GM11168 (cell line): ENCODE data around the gene COPA.

Experiments used
- in situ Hi-C: fragments of 300-500 bp; cut with MboI; formaldehyde crosslinking; loops from one replicate; pipeline ENCODE4 v1.12.0; 2022; ENCODE audit warnings: low sequenced_read_pairs; ENCODE audit not compliant: unreplicated experiment

COPA gene

GRCh38 chr1:160363951-160364735, 21.1 kb upstream of the COPA start:
- in situ Hi-C loops: no loop called here

- in situ Hi-C loops: no loop called here
Measured at GRCh38 chr1:160363010-160363409, 20.0 kb upstream of the COPA start.

DNA sequence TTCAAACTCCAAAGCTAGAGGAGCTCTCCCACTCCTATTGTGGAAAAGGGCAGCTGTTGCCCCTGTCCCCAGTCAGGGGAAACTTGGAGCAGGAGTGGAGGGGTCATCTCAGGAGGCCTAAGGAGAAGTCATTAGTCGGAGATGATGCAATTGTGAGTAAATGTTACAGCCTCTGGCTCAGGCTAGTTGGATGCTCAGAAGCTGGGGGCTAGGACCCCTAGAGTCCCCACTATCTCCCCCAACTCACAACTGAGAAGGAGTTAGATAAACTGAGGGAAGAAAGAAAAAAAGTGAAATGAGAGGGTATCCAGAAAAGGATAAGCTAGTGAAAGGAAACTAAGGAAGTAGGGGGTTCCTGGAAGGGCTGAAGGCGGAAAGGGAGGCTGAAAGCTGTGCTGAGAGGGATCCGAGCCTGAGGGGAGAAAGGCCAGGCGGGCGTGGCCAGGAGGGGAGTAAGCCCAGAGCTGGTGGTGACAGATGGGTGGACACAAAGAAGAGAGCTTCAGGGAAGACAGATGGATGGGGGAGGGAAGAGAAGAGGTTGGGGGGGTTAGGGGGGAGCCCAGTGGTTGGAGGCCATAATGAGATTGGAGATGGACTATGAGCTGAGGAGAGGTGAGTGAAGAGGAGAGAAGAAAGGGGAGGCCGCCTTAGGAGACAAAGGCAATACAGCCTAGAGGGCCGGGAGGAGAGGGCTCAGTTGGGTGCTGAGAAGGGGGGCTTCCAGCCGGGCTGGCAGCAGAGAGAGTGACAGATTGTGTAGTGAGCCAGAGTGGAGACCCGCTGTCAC, 19.3 kb upstream of the COPA start:
- in situ Hi-C loops: no loop called here

GRCh38 chr1:160361814-160362167, 18.7 kb upstream of the COPA start:
- in situ Hi-C loops: no loop called here

- in situ Hi-C loops: no loop called here
Measured at GRCh38 chr1:160361199-160361598, 18.1 kb upstream of the COPA start.

GRCh38 chr1:160360227-160360695, 17.2 kb upstream of the COPA start:
- in situ Hi-C loops: no loop called here

DNA sequence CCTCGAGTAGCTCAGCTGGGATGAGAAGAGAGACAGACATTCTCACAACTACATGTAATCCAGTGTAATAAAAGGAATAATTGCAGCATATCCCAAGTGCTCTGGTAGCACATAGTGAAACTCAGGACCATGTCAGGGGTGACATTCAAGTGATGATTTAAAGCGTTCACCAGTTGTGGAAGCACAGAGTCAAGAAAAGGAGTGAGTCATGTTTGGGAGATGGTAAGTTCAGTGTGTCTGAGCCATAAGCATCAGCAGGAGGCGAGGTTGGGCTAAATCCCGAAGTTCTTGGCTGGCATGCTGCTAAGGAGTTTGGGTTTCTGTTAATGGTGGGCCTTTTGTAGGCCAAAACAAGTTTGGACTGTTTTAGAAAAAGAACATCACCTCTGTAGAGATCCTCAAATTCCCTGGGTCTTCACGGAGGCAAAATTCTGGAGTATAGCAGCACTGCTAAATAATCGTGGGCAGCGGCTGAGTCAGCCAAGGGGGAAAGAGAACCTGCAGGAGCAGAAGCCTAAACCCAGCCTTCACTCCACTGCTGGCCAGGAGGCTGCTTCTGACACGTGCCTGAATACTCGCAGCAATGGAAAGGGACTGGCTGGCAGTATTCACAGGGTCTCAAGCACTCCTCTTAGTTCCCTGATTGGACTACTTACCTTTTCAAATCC, 16.6 kb upstream of the COPA start:
- in situ Hi-C loops: no loop called here

GRCh38 chr1:160358073-160358472, 15.0 kb upstream of the COPA start:
- in situ Hi-C loops: no loop called here

DNA sequence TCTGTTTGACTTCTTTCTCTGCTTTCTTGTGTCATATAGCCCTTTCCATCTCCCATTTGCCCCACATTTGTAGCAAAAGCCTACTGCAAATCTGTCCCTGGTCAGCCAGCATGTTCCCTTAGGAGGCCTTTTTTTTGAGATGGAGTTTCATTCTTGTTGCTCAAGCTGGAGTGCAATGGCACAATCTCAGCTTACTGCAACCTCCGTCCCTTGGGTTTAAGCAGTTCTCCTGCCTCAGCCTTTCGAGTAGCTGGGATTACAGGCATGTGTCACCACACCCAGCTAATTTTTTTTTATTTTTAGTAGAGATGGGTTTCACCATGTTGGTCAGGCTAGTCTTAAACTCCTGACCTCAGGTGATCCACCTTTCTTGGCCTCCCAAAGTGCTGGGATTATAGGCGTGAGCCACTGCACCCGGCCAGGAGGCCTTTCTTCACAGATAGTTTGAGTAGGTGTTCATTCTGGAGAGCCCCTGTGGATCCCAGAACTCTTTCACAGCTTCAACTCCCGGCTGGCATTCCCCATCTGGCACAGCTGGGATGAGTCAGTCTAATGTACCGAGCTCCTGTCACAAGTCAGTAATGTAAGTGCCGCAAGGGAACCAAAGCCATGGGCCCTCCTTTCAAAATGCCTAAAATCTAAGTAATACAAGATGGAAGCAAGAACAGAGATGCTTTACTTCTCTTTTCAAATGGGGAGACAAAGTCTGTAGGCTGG, 14.4 kb upstream of the COPA start:
- in situ Hi-C loops: no loop called here

DNA sequence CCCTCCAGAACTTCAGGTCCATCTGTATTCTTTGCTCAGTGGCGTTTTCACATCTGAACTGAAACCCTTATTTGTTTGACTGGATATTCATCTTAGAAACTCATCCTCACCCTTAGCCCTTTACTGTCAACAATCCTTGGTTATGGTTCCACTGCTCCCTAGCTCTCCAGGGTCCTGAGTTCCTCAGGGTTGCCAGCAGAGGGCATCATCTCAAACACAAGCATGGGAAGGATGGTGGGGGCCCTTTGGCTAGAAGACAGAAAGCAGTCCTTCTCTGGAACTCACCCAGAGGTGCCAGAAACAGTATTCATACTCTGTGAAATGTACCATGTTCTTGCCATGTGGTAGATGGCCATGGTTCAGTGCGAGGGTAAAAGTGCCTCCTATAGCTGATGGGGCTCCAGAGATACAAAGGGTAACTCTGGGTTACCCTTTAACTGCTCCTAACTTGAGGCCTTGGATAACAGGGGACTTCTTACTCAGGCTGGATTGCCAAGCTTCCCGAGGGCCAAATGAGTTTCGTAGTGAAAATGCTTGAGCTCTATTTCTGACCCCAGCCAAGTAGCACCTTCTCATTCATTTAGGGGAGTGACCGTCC, 11.4 kb upstream of the COPA start:
- in situ Hi-C loops: no loop called here

DNA sequence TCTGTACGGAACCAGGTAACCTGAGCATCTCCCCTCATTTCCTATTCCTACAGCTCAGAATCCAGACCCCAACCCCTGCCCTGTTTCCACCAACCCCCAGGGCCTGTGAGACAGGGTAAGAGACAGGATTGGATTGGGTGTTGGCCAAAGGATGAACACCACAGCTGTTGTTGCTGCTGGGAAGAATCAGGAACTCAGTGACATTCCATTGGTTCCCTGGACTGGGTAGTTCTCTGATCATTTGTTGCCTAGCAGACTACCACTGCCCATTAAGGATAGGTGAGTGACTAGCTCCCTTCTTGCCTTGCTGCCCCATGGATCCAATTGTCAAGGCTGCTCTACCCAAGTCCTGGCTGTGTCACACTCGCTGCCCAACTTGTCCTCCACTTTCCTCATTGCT, 10.2 kb upstream of the COPA start:
- in situ Hi-C loops: no loop called here

- in situ Hi-C loops: no loop called here
Measured at GRCh38 chr1:160352555-160352954, 9.5 kb upstream of the COPA start.

- in situ Hi-C loops: no loop called here
Measured at GRCh38 chr1:160351629-160352028, 8.6 kb upstream of the COPA start.

DNA sequence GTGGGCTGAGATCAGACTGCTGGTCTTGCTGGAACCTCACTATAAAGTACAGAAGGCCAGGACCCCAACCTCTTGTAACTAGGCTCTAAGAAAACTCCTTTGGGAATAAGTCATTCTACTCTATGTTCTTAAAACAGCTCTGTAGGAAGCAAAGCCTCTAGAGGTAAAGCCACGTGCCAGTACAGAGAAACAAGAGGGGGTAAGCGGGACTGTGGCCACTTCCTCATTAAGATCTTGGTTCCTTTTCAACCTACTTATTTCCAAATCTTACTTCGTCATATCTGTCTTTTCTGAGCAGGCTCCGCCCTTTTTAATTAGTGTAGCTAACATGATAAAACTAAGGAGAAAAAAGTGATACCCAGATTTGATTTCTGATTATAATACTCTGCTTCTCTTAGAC, 3.9 kb upstream of the COPA start:
- in situ Hi-C loops: no loop called here

- in situ Hi-C loops: no loop called here
Measured at GRCh38 chr1:160346463-160346862, 3.4 kb upstream of the COPA start.

DNA sequence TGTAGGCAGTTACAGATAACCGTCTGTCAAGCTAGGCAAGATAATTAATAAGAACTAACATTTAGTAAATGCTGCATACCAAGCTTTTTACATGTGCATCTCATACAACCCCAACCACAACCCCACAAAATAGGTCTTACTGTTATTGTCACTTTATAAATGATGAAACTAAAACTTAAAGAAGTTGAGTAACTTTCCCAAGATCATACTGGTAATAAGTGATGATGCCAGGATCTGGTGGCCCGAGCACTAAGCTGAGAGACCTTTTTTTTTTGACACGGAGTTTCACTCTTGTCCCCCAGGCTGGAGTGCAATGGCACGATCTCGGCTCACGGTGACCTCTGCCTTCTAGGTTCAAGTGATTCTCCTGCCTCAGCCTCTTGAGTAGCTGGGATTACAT, 1.9 kb upstream of the COPA start:
- in situ Hi-C loops: no loop called here

- in situ Hi-C loops: no loop called here
Measured at GRCh38 chr1:160344241-160344640, 1.2 kb upstream of the COPA start.

- in situ Hi-C loops: no loop called here
Measured at GRCh38 chr1:160342526-160342925, 524 bp downstream of the COPA start.

DNA sequence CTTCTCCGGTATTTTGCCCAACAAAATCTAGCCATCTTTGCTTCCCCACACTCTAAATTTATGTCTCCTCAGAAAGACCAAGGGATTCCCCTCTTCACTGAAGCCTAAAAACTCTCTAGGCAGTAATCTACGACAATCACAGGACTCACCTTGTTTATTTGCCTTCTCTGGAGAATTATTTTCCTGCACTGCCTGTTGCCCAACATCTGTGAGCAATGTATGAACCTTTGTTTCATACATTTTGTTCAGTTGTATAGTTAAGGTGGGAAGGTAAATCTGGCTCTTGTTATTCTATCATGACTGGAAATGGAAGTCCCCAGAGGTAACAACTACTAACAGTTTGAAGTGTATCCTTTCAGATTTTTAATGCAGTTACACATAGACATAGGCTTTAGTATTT, 2.2 kb downstream of the COPA start:
- in situ Hi-C loops: no loop called here

- in situ Hi-C loops: no loop called here
Measured at GRCh38 chr1:160340146-160340545, 2.9 kb downstream of the COPA start.
